HG03066 (cell line): ENCODE measurements around the gene SLC39A2.
"Not testable (repeated sequence)": the region's sequence is repeated elsewhere in the genome, so short reads cannot be mapped to it uniquely, and the experiment has no call there.

Experiments used
- ATAC-seq: cut with Tn5 transposase; IDR thresholded peaks from one replicate; pipeline ENCODE4 v1.9.1; 2021; ENCODE audit warnings: low read depth; ENCODE audit not compliant: unreplicated experiment

Gene SLC39A2

GRCh38 chr14:20996521-20996920 is 2.6 kb upstream of the SLC39A2 start:
- no peak for ATAC-seq

DNA sequence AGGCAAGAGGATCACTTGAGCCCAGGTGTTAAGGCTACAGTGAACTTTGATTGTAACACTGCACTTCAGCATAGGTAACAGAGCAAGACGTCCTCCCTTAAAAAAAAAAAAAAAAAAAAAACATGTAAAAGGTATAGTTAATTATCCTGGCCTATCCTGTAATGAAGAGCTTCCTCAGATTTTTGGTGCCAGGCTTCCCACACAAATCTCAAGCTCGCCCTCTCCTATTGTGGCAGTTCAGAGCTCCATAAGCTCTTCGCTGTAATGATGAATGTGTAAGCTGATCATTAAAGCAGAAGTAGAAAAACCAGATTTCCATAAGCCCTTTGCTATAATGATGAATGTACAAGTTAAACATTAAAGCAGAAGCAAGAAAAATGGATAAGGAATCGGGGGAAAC is 2.0 kb upstream of the SLC39A2 start:
- ATAC-seq: no peak

- ATAC-seq: no peak
These were observed 1.5 kb upstream of the SLC39A2 start for GRCh38 chr14:20997564-20997963.

DNA sequence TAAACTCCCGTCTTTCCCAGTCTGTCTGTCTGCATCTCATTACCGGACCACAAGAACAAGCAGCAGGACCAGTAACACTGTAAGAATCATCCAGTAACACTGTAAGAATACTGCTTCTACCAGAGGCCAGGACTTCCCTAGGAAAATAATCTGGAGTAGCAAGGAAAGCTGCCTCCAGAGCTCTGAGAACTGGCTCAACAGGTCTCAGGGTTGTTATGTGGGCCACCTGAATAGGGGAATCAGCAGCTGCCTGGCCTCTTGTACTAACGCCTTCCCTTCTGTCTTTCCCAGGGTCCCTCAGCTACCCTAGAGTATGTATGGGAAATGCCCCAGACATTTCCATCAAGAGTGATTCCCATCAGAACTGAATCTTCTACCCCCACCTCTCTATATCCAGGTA is 954 bp upstream of the SLC39A2 start:
- ATAC-seq: no peak

DNA sequence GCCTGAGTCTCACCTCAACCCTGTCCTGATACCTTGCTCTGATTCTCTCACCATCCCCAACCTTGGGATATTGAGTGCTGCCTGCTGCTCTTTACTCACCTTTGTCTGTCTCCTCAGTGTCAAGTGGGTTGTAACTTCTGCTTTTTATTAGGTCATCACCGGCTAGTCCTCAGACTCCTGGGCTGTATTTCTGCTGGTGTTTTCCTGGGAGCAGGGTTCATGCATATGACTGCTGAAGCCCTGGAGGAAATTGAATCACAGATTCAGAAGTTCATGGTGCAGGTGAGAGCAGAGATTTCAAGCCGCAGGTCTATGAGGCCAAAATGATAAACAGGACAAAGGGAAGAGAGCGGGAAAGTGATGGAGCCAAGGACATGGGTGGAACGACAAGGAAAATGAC is 498 bp downstream of the SLC39A2 start:
- no peak for ATAC-seq

DNA sequence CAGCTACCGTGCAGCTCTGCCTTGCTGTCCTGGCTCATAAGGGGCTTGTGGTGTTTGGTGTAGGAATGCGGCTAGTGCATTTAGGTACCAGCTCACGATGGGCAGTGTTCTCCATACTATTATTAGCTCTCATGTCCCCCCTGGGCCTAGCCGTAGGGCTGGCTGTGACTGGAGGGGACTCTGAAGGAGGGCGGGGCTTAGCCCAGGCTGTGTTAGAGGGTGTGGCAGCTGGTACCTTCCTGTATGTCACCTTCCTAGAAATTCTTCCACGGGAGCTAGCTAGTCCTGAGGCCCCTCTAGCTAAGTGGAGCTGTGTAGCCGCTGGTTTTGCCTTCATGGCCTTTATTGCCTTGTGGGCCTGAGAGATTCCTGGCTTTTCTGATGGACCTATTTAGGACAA is 2.1 kb downstream of the SLC39A2 start:
- ATAC-seq: no peak

DNA sequence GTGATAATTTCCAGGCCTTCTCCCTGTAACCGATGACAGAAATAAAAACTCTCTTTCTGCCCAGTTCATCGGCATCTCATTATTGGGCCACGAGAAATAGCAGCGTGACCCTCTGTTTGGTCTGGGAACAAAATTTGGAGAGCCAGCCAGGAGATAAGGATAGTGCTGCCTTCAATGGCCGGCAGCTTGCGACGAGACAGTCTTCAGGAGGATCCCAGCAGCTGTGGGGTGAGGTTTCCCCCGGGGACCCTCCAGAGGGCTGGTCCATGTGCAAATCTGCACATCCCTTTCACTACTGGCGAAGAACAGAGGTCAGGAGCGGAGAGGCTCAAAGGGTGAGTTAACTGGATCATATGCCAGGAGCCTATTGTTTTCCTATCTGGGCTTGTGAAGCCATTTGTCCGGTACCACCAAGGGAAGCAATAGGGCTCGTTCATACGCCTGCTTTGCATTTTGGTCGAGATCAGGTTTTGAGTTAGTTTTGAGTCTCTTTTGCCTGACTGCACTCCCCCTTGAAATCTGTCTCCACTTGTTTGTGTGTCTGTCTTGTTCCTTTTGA is 4.8 kb downstream of the SLC39A2 start:
- ATAC-seq: no peak

- ATAC-seq: not testable (repeated sequence)
These were observed 10.6 kb downstream of the SLC39A2 start for GRCh38 chr14:21009721-21010120.

- no peak for ATAC-seq
These were observed 12.0 kb downstream of the SLC39A2 start for GRCh38 chr14:21011136-21011535.

DNA sequence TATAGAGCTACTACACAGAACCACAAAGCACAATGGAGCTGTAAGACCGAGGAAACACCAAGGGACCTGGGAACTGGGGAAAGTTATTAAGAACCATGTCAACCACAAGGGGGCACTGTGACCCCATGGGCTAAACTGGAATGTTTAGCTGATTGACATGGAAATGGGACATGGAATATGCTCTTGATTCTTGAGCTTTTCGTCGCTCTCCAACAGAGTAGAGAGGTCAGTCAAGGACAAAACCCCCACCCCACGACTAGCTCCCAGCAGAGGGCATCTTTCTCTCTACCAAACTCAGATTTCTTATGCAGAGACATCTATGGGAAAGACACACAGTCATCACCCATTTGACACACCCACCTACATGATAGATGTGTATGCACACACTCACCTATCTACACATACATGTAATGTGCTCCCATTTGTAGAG is 15.7 kb downstream of the SLC39A2 start:
- no peak for ATAC-seq

DNA sequence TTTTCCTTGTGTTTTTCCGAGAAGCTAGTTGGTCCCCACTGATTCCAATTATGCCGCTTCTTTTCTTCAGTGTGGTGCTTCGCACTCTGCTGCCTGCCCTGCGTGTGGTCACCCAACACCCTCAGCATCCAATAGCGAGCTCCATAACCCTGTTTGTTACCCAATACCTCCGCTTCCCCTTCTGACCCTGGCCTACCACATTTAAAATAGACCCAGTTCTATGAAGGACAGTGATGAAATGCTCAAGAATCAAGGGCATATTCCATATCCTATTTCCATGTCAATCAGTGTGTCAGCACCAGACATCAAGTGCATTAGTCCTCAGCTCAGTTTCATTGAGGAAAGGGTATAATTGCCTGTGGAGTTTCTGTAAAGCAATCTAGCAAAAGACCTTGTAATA is 16.2 kb downstream of the SLC39A2 start:
- ATAC-seq: no peak

DNA sequence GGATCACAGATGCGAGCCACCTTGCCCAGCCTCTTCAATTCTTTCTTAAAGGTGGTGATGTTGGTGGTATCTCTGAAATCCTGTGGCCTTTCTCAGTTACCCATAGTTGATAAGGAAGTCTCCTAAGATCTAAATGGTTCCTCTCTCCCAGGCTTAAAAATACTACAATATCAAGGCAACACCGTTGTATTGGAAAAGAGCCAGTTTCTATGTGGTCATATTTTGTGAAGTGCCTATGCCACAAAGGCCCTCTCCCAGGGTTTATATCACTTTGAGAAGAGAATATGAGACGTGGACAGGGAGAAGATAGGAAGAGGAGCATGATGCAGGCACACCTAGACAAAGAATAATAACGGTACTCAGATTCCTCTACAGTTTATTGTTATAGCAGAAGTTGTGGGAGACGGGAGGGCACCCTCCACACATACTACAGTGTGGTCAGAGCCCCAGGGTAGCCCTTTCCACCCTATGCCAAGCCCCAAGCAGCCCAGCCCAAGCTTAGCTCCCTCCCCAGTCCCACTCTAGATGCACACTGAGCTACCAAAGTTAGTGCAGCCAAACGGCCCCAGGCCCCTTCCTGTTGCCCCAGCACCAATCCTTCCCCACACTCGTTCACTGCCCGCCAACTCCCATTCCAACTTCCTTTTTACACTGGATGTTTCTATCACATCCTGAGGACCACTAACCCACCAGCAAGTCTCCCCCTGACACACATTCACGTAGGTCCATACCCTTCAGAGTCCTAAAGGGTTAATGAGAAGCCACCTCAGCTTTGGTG is 17.5 kb downstream of the SLC39A2 start:
- no peak for ATAC-seq

DNA sequence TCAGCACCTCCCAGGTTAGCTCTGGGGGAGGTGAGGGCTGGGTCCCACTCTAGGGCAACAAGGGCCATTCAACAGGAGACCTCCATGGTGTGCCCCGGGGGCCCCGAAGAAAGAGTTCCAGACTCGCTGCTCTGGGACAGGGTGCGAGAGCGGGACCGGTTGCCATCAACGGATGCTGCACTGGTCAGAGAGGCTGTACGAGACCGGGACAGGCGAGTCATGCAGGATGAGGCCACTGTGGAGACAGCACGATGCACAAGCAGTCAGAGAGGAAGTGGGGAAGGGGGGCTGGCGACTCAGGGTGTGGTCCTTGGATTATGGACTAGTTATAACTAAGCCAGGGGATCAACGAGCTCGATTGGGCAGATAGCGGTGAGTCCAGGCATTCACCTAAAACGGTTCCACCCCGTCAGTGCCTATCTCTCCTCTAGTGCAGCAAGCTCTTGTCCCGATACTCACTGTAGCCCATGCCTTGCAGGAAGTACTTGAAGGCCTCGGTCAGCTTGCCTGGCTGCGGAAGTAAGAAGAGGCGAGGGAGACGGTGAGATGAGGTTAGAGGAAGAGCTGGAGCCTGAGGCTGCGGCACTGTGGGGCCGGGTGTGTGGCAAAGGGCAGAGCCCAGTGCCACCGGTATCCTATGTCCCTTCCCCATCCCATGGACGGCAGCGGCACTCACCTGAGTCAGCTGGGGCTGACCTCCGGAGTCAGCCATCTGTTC is 18.6 kb downstream of the SLC39A2 start:
- no peak for ATAC-seq

- no peak for ATAC-seq
These were observed 19.2 kb downstream of the SLC39A2 start for GRCh38 chr14:21018286-21018685.

DNA sequence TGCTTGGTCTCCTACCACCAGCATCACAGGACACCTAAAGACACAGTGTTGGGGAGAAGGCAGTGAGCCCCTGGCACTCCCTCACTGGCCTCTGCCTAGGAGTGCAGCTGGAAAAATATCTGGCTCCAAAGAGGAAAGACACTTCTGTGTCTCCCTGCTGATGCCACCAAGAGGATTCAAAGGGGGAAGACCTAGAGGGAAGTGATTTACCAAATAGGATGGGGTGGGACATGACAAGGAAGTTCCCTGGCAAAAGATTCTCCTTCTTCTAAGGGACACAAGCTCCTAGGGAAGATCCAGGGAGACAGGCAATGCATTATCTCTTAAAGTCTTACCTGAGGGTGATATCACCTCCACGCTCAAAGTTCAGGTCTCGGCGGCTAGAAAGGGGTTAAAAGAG is 19.7 kb downstream of the SLC39A2 start:
- no peak for ATAC-seq

GRCh38 chr14:21019366-21019765 is 20.3 kb downstream of the SLC39A2 start:
- no peak for ATAC-seq

GRCh38 chr14:21020977-21021545 is 22.0 kb downstream of the SLC39A2 start:
- ATAC-seq: no peak

DNA sequence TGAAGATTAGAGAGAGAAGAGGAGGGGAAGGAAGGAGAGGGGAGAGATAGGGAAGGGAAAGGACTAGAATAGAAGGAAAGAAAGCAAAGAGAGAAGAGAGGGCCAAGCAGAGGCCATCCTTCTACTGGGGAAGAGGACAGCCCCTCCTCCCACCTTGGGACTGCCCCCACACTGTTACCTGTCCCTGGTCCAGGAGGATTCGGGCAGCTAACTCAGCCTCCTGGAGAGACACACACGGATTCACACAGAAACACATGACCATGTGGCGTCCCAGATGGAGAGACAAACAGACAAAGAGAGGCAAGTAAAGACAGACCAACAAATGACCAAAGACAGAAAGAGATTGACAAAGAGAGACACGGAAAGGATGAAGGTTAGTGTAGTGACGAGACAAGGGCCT is 23.6 kb downstream of the SLC39A2 start:
- ATAC-seq: no peak

- no peak for ATAC-seq
These were observed 24.1 kb downstream of the SLC39A2 start for GRCh38 chr14:21023174-21023573.

- no peak for ATAC-seq
These were observed 24.9 kb downstream of the SLC39A2 start for GRCh38 chr14:21023817-21024584.
